Nephron progenitor cell (in vitro differentiated cells): ENCODE results near the gene LYPD1.
A peak's percentile ranks its signal among the peaks of the same experiment; 100 is the strongest.

Experiments used
- DNase-seq: peaks from one replicate; pipeline ENCODE4 v3.0.0; 2021
- H3K27ac Mint-ChIP-seq: 2 replicates; pipeline ENCODE4 v1.8.0; 2021; ENCODE audit warnings: mild to moderate bottlenecking, moderate library complexity, mixed read lengths
- H3K27me3 Mint-ChIP-seq: 2 replicates; pipeline ENCODE4 v1.8.0; 2021; ENCODE audit warnings: mild to moderate bottlenecking, low read depth, mixed read lengths; ENCODE audit not compliant: poor library complexity
- H3K36me3 Mint-ChIP-seq: 2 replicates; pipeline ENCODE4 v1.8.0; 2021; ENCODE audit warnings: low read depth, mixed read lengths
- H3K4me1 Mint-ChIP-seq: 2 replicates; pipeline ENCODE4 v1.8.0; 2021; ENCODE audit warnings: mixed read lengths
- H3K4me3 Mint-ChIP-seq: 2 replicates; pipeline ENCODE4 v1.8.0; 2021; ENCODE audit warnings: mild to moderate bottlenecking, moderate library complexity, mixed read lengths
- H3K9me3 Mint-ChIP-seq: 2 replicates; pipeline ENCODE4 v1.8.0; 2021; ENCODE audit warnings: mild to moderate bottlenecking, moderate library complexity, mixed read lengths
- CTCF ChIP-seq: fragments of 200-600 bp; sonication (generic); IDR thresholded peaks from 2 replicates; pipeline ENCODE4 v1.5.0; 2021; ENCODE audit warnings: antibody characterized with exemption

Gene LYPD1

GRCh38 chr2:132670496-132671150, 618 bp upstream of the LYPD1 start:
- Mint-ChIP-seq H3K27me3 (peaks cover 47% of the 10 kb centered on the region), H3K4me1 (peaks cover 41% of the 10 kb centered on the region), H3K4me3 (peak overlapping the region; percentile 86), H3K9me3 (no peaks in the 10 kb centered on the region), H3K36me3 (no peaks in the 10 kb centered on the region), H3K27ac (no peak overlapping the region)
- no peak for TF ChIP-seq CTCF
- DNase-seq, result peak; percentile 44

- H3K27ac Mint-ChIP-seq, result no peak overlapping the region
- H3K27me3 Mint-ChIP-seq, result peaks cover 43% of the 10 kb centered on the region
- H3K9me3 Mint-ChIP-seq, result no peaks in the 10 kb centered on the region
- peak; percentile 56 for DNase-seq
- no peak for TF ChIP-seq CTCF
- peak overlapping the region; percentile 86 for H3K4me3 Mint-ChIP-seq
- peaks cover 55% of the 10 kb centered on the region for H3K4me1 Mint-ChIP-seq
- no peaks in the 10 kb centered on the region for H3K36me3 Mint-ChIP-seq
Measured at GRCh38 chr2:132668987-132669907, 758 bp downstream of the LYPD1 start.

GRCh38 chr2:132668189-132668823, 1.7 kb downstream of the LYPD1 start:
- Mint-ChIP-seq H3K9me3 (no peaks in the 10 kb centered on the region), H3K36me3 (no peaks in the 10 kb centered on the region), H3K4me3 (peak overlapping the region; percentile 86), H3K27ac (no peak overlapping the region), H3K27me3 (peaks cover 43% of the 10 kb centered on the region), H3K4me1 (peaks cover 65% of the 10 kb centered on the region)
- TF ChIP-seq CTCF, result peak; percentile 27
- peak; percentile 74 for DNase-seq

GRCh38 chr2:132667706-132668105, 2.3 kb downstream of the LYPD1 start:
- no peak for DNase-seq
- no peak for TF ChIP-seq CTCF
- H3K36me3 Mint-ChIP-seq, result no peaks in the 10 kb centered on the region
- H3K27ac Mint-ChIP-seq, result no peak overlapping the region
- H3K4me1 Mint-ChIP-seq, result peaks cover 71% of the 10 kb centered on the region
- no peaks in the 10 kb centered on the region for H3K9me3 Mint-ChIP-seq
- H3K27me3 Mint-ChIP-seq, result peaks cover 43% of the 10 kb centered on the region
- H3K4me3 Mint-ChIP-seq, result peak overlapping the region; percentile 86

GRCh38 chr2:132665401-132666140, 4.4 kb downstream of the LYPD1 start:
- DNase-seq, result no peak
- Mint-ChIP-seq H3K9me3 (no peaks in the 10 kb centered on the region), H3K27me3 (peaks cover 25% of the 10 kb centered on the region), H3K4me1 (peaks cover 81% of the 10 kb centered on the region), H3K4me3 (peak overlapping the region; percentile 22), H3K36me3 (peaks cover 14% of the 10 kb centered on the region), H3K27ac (peak overlapping the region; percentile 38)
- TF ChIP-seq CTCF, result no peak
